Astrocyte (in vitro differentiated cells and primary cell): ENCODE results near the gene RHOJ. TPM values are rescaled to one million over a fixed set of nuclear protein-coding genes. Genes with fewer than 3 reads are reported as not detected.
"Not testable (repeated sequence)": the region's sequence is repeated elsewhere in the genome, so short reads cannot be mapped to it uniquely, and the experiment has no call there.

Source experiments
- DNase-seq: peaks from one replicate; pipeline ENCODE4 v3.0.0-alpha.2; 2010; ENCODE audit warnings: low read depth
- FAIRE-seq: peaks from 2 replicates; lab custom pipeline; 2011; peaks lifted over from hg19 to GRCh38; lab: Jason Lieb, UNC
- H2AFZ ChIP-seq: 2 replicates; pipeline ENCODE4 v1.6.0; 2012; ENCODE audit warnings: low read depth, low read length, inconsistent platforms
- H3K27ac ChIP-seq: 2 replicates; pipeline ENCODE4 v1.5.1; 2011; ENCODE audit warnings: low read depth, low read length, inconsistent platforms
- H3K27me3 ChIP-seq: 2 replicates; pipeline ENCODE4 v1.6.0; 2011; ENCODE audit warnings: low read length, inconsistent platforms; ENCODE audit not compliant: insufficient read depth
- H3K36me3 ChIP-seq: 2 replicates; pipeline ENCODE4 v1.5.1; 2011; ENCODE audit warnings: low read length, inconsistent platforms; ENCODE audit not compliant: insufficient read depth
- H3K4me1 ChIP-seq: 2 replicates; pipeline ENCODE4 v1.5.1; 2011; ENCODE audit warnings: low read length, inconsistent platforms; ENCODE audit not compliant: insufficient read depth
- H3K4me2 ChIP-seq: 2 replicates; pipeline ENCODE4 v1.6.0; 2012; ENCODE audit warnings: low read length, inconsistent platforms
- H3K4me3 ChIP-seq: 2 replicates; pipeline ENCODE4 v1.5.1; 2011; ENCODE audit warnings: low read depth, mild to moderate bottlenecking, low read length, inconsistent platforms; ENCODE audit not compliant: insufficient read depth
- H3K79me2 ChIP-seq: 2 replicates; pipeline ENCODE4 v1.6.0; 2012; ENCODE audit warnings: mild to moderate bottlenecking, low read length, inconsistent platforms; ENCODE audit not compliant: insufficient read depth
- H3K9ac ChIP-seq: 2 replicates; pipeline ENCODE4 v1.6.0; 2012; ENCODE audit warnings: mild to moderate bottlenecking, low read length, inconsistent platforms
- H3K9me3 ChIP-seq: 2 replicates; pipeline ENCODE4 v1.5.1; 2012; ENCODE audit warnings: low read depth, mild to moderate bottlenecking, low read length, inconsistent platforms; ENCODE audit not compliant: insufficient read depth
- H4K20me1 ChIP-seq: 2 replicates; pipeline ENCODE4 v1.6.0; 2012; ENCODE audit warnings: low read length, inconsistent platforms; ENCODE audit not compliant: insufficient read depth
- H3K27ac Mint-ChIP-seq: one replicate; pipeline ENCODE4 v1.8.0; 2021; ENCODE audit warnings: mild to moderate bottlenecking, mixed read lengths; ENCODE audit not compliant: unreplicated experiment
- H3K27me3 Mint-ChIP-seq: one replicate; pipeline ENCODE4 v1.8.0; 2021; ENCODE audit warnings: low read depth, mixed read lengths; ENCODE audit not compliant: unreplicated experiment
- H3K36me3 Mint-ChIP-seq: one replicate; pipeline ENCODE4 v1.8.0; 2021; ENCODE audit warnings: low read depth, mixed read lengths; ENCODE audit not compliant: unreplicated experiment
- H3K4me1 Mint-ChIP-seq: one replicate; pipeline ENCODE4 v1.8.0; 2021; ENCODE audit warnings: low read depth, mixed read lengths; ENCODE audit not compliant: unreplicated experiment
- H3K4me3 Mint-ChIP-seq: one replicate; pipeline ENCODE4 v1.8.0; 2021; ENCODE audit warnings: mild to moderate bottlenecking, moderate library complexity, mixed read lengths; ENCODE audit not compliant: unreplicated experiment
- H3K9me3 Mint-ChIP-seq: one replicate; pipeline ENCODE4 v1.8.0; 2021; ENCODE audit warnings: mild to moderate bottlenecking, mixed read lengths; ENCODE audit not compliant: unreplicated experiment
- EZH2 ChIP-seq: IDR thresholded peaks from 2 replicates; pipeline ENCODE4 v1.6.1; 2012; ENCODE audit warnings: mild to moderate bottlenecking, low read length, inconsistent platforms; ENCODE audit not compliant: insufficient read depth
- total RNA-seq: library from RNA; stranded (reverse); gene quantifications from 2 replicates; pipeline ENCODE4 v1.2.1, GENCODE V29; 2021
- TF ChIP-seq, protein P1 (sequence below): IDR thresholded peaks from 2 replicates; pipeline ENCODE4 v1.5.1; 2011; ENCODE audit warnings: low read depth, mild to moderate bottlenecking, inconsistent platforms, low read length, moderate library complexity; ENCODE audit not compliant: insufficient read depth

Gene RHOJ
- total RNA-seq, 1 donor from 2014 or later: 29.6 TPM

DNA sequence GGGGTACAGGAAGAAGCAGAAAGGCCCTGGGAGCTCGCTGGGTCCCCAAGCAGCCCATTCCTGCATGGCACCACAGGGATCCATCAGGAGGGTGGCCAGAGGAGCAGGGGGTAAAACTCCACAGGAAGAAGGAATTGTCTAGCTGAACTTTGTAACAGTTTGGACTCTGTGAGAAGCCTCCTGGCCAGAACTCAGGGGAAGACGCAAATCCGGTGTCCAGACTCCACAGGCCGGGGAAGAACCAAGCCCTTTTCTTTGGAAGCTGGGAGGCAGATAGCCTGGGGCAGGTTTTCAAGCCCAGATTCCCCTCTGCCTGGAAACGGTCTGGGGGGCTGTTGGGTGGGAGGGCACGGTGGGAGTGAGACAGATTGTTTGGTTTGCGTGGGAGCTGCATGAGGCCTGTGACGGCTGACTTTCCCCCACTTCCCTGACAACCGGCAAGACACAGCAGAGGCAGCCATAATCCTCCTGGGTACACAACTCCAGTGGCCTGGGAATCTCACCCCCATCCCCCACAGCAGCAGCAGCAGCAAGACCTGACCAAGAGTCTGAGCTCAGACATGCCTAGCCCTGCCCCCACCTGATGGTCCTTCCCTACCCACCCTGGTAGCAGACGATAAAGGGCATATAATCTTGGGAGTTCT, 97.8 kb downstream of the RHOJ start:
- no peaks in the 10 kb centered on the region for H4K20me1 ChIP-seq
- H3K4me1 ChIP-seq: no peaks in the 10 kb centered on the region
- no peak overlapping the region for H3K4me3 ChIP-seq
- H3K36me3 Mint-ChIP-seq: no peaks in the 10 kb centered on the region
- H3K4me2 ChIP-seq: no peak overlapping the region
- no peak for FAIRE-seq
- no peaks in the 10 kb centered on the region for H3K4me1 Mint-ChIP-seq
- no peaks in the 10 kb centered on the region for H3K9me3 ChIP-seq
- no peak overlapping the region for H2AFZ ChIP-seq
- H3K9me3 Mint-ChIP-seq: no peaks in the 10 kb centered on the region
- H3K9ac ChIP-seq: no peak overlapping the region
- no peak for TF ChIP-seq EZH2
- TF ChIP-seq, protein P1, sequence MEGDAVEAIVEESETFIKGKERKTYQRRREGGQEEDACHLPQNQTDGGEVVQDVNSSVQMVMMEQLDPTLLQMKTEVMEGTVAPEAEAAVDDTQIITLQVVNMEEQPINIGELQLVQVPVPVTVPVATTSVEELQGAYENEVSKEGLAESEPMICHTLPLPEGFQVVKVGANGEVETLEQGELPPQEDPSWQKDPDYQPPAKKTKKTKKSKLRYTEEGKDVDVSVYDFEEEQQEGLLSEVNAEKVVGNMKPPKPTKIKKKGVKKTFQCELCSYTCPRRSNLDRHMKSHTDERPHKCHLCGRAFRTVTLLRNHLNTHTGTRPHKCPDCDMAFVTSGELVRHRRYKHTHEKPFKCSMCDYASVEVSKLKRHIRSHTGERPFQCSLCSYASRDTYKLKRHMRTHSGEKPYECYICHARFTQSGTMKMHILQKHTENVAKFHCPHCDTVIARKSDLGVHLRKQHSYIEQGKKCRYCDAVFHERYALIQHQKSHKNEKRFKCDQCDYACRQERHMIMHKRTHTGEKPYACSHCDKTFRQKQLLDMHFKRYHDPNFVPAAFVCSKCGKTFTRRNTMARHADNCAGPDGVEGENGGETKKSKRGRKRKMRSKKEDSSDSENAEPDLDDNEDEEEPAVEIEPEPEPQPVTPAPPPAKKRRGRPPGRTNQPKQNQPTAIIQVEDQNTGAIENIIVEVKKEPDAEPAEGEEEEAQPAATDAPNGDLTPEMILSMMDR: no peak
- H3K79me2 ChIP-seq: no peaks in the 10 kb centered on the region
- H3K4me3 Mint-ChIP-seq: no peak overlapping the region
- no peaks in the 10 kb centered on the region for H3K27me3 Mint-ChIP-seq
- H3K27me3 ChIP-seq: no peaks in the 10 kb centered on the region
- no peak for DNase-seq
- H3K27ac ChIP-seq: no peak overlapping the region
- no peak overlapping the region for H3K27ac Mint-ChIP-seq
- H3K36me3 ChIP-seq: no peaks in the 10 kb centered on the region

DNA sequence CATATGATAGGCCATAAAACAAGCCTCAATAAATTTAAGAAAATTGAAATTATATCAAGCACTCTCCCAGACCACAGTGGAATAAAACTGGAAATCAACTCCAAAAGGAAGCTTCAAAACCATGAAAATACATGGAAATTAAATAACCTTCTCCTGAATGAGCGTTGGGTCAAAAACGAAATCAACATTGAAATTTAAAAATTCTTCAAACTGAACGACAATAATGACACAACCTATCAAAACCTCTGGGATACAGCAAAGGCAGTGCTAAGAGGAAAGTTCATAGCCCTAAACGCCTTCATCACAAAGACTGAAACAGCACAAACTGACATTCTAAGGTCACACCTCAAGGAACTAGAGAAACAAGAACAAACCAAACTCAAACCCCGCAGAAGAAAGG, 100.2 kb downstream of the RHOJ start:
- not testable (repeated sequence) for H3K27me3 Mint-ChIP-seq, H3K27me3 ChIP-seq, H3K4me1 ChIP-seq, H3K79me2 ChIP-seq, H3K4me3 ChIP-seq, H3K9ac ChIP-seq, H2AFZ ChIP-seq, FAIRE-seq, H3K9me3 ChIP-seq, H3K27ac ChIP-seq, H3K4me2 ChIP-seq, H3K36me3 Mint-ChIP-seq, H3K27ac Mint-ChIP-seq, H3K4me3 Mint-ChIP-seq, H3K36me3 ChIP-seq, H4K20me1 ChIP-seq, H3K9me3 Mint-ChIP-seq, H3K4me1 Mint-ChIP-seq, DNase-seq

DNA sequence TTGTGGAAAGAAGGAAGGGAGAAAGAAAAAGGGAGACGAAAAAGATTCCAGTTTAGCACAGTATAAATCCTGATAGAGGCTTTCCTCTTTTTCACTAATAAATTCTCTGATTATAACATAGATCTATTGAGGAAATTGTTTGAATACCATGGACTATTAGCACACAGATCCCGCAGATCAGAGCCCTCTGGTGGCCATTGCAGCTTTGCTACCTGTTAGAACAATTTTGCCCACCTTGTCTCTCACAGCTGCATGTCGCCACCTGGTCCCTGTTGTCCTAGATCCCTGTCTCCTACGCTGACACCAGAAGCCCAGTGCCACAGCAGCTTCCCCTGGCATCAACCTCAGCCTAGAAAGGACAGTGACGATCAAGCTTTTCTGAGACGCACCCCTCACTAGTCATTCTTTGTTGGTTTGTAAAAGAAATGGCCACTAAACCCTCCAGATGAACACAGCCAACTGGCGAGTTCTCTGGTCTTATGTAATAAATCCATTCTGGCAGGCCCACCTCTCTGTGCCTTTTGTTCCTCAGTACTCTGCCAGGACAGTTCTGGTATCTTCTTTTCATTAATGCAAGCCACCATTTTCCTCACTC, 104.6 kb downstream of the RHOJ start:
- TF ChIP-seq EZH2: no peak
- TF ChIP-seq, protein P1: peak; percentile 62
- Histone ChIP-seq H3K9ac (no peak overlapping the region), H2AFZ (no peak overlapping the region), H3K4me2 (no peak overlapping the region), H3K27me3 (no peaks in the 10 kb centered on the region), H3K4me3 (no peak overlapping the region), H3K36me3 (no peaks in the 10 kb centered on the region), H4K20me1 (no peaks in the 10 kb centered on the region), H3K27ac (no peak overlapping the region), H3K4me1 (no peaks in the 10 kb centered on the region), H3K79me2 (no peaks in the 10 kb centered on the region), H3K9me3 (no peaks in the 10 kb centered on the region)
- Mint-ChIP-seq H3K4me1 (peaks cover 8% of the 10 kb centered on the region), H3K27ac (peak overlapping the region; percentile 15), H3K4me3 (no peak overlapping the region), H3K36me3 (no peaks in the 10 kb centered on the region), H3K27me3 (no peaks in the 10 kb centered on the region), H3K9me3 (no peaks in the 10 kb centered on the region)
- DNase-seq (no peak), FAIRE-seq (no peak)
